B cell (primary cell): ENCODE results near the gene EOGT. TPM values are rescaled to one million over a fixed set of nuclear protein-coding genes. Genes with fewer than 3 reads are reported as not detected.

Experiments
- ATAC-seq: fragments of 200-7000 bp; cut with Tn5 transposase; one replicate; pipeline ENCODE4 v1.10.0; 2021; ENCODE audit warnings: low read depth, mild to moderate bottlenecking, moderate number of reproducible peaks, moderate library complexity
- CTCF ChIA-PET: fragments of 350-600 bp; sonication (Branson Sonifier 250); formaldehyde crosslinking; loops from one replicate; lab custom pipeline; 2021; ENCODE audit warnings: antibody characterized with exemption, inconsistent platforms; lab: Charles Lee
- POLR2A ChIA-PET: fragments of 350-600 bp; sonication (Branson Sonifier 250); formaldehyde crosslinking; loops from one replicate; lab custom pipeline; 2021; ENCODE audit warnings: antibody characterized with exemption; lab: Charles Lee
- DNase-seq: peaks from one replicate; pipeline ENCODE4 v3.0.0; 2013
- H2AFZ ChIP-seq: 2 replicates; pipeline ENCODE4 v1.6.1; 2012; ENCODE audit warnings: mild to moderate bottlenecking, low read depth, low read length; ENCODE audit not compliant: insufficient read depth, poor library complexity, severe bottlenecking
- H3K27ac ChIP-seq, 2 donors: 1 replicate in 1 of 2; 2 replicates in 1 of 2; pipeline ENCODE4 v1.5.1; 2012 to 2013; ENCODE audit warnings: low read length in 2 of 2, mild to moderate bottlenecking in 2 of 2, moderate library complexity in 1 of 2
- H3K27me3 ChIP-seq, 4 experiments: fragments of 200-600 bp in 1 of 4; sonication (generic) in 1 of 4; replicated peaks in 1 of 4; 1 replicate in 2 of 4; 2 replicates in 2 of 4; pipeline versions ENCODE4 v1.6.1 to v1.7.0; 2013 to 2016; ENCODE audit warnings: low read length in 3 of 4, mild to moderate bottlenecking in 2 of 4, mixed read lengths in 1 of 4, moderate library complexity in 1 of 4; ENCODE audit not compliant: insufficient read depth in 4 of 4, control insufficient read depth in 3 of 4; ENCODE audit errors: control extremely low read depth in 1 of 4
- H3K36me3 ChIP-seq, 2 experiments: replicated peaks in 1 of 2; 1 replicate in 1 of 2; 2 replicates in 1 of 2; pipeline versions ENCODE4 v1.6.1 to v1.7.1; 2013; ENCODE audit warnings: low read length in 1 of 2; ENCODE audit not compliant: insufficient read depth in 2 of 2, control insufficient read depth in 1 of 2; ENCODE audit errors: control extremely low read depth in 1 of 2, extremely low read depth in 1 of 2
- H3K4me1 ChIP-seq, 2 donors: fragments of 200-600 bp in 1 of 2; sonication (generic) in 1 of 2; 1 replicate in 1 of 2; 2 replicates in 1 of 2; pipeline versions ENCODE4 v1.5.1 to v1.6.1; 2013 to 2017; ENCODE audit warnings: low read length in 2 of 2; ENCODE audit not compliant: control insufficient read depth in 2 of 2, insufficient read depth in 2 of 2
- H3K4me2 ChIP-seq: replicated peaks from 2 replicates; pipeline ENCODE3; 2012; ENCODE audit warnings: mild to moderate bottlenecking, low read depth, low read length; ENCODE audit not compliant: poor library complexity, severe bottlenecking
- H3K4me3 ChIP-seq, 5 experiments: fragments of 200-600 bp in 1 of 5; sonication (generic) in 1 of 5; 1 replicate in 3 of 5; 2 replicates in 2 of 5; pipeline versions ENCODE4 v1.5.1 to v1.7.0; 2011 to 2016; ENCODE audit warnings: low read length in 4 of 5, mild to moderate bottlenecking in 4 of 5, low read depth in 2 of 5, control low read depth in 1 of 5, moderate library complexity in 1 of 5; ENCODE audit not compliant: insufficient read depth in 1 of 5; ENCODE audit errors: control extremely low read depth in 1 of 5, extremely low read depth in 1 of 5
- H3K79me2 ChIP-seq: fragments of 200-600 bp; sonication (generic); one replicate; pipeline ENCODE4 v1.6.0; 2016; ENCODE audit warnings: low read length; ENCODE audit not compliant: control insufficient read depth, insufficient read depth
- H3K9ac ChIP-seq: fragments of 200-600 bp; sonication (generic); 2 replicates; pipeline ENCODE4 v1.6.1; 2017; ENCODE audit warnings: mild to moderate bottlenecking, low read length, moderate library complexity
- H3K9me3 ChIP-seq, 3 donors: one replicate each; pipeline versions ENCODE4 v1.6.1 to v1.7.1; 2013; ENCODE audit warnings: low read length in 2 of 3; ENCODE audit not compliant: control insufficient read depth in 2 of 3, insufficient read depth in 1 of 3; ENCODE audit errors: control extremely low read depth in 1 of 3
- H4K20me1 ChIP-seq: 2 replicates; pipeline ENCODE4 v1.6.0; 2012; ENCODE audit warnings: mild to moderate bottlenecking, low read length; ENCODE audit not compliant: insufficient read depth, control insufficient read depth, poor library complexity, severe bottlenecking
- H3K27ac Mint-ChIP-seq: one replicate; pipeline ENCODE4 v1.8.0; 2021; ENCODE audit warnings: mixed read lengths
- H3K27me3 Mint-ChIP-seq: one replicate; pipeline ENCODE4 v1.8.0; 2021; ENCODE audit warnings: mixed read lengths
- H3K4me1 Mint-ChIP-seq: one replicate; pipeline ENCODE4 v1.8.0; 2021; ENCODE audit warnings: mixed read lengths
- H3K4me3 Mint-ChIP-seq: one replicate; pipeline ENCODE4 v1.8.0; 2021; ENCODE audit warnings: mixed read lengths
- H3K9me3 Mint-ChIP-seq: one replicate; pipeline ENCODE4 v1.8.0; 2022; ENCODE audit warnings: mixed read lengths; ENCODE audit not compliant: insufficient read depth
- CTCF ChIP-seq: fragments of 200-600 bp; IDR thresholded peaks from one replicate; pipeline ENCODE4 v1.8.0; 2022; ENCODE audit warnings: antibody characterized with exemption, mild to moderate bottlenecking
- EZH2 ChIP-seq: IDR thresholded peaks from 2 replicates; pipeline ENCODE4 v1.6.1; 2012; ENCODE audit warnings: borderline replicate concordance, low read depth, mild to moderate bottlenecking, moderate library complexity, low read length; ENCODE audit not compliant: insufficient read depth, poor library complexity, severe bottlenecking
- WGBS: methylation state at CpG from one replicate; pipeline ENCODE4 v1.1.5; 2013; ENCODE audit warnings: missing lambda C conversion rate; ENCODE audit not compliant: insufficient coverage; 5-methylcytosine and 5-hydroxymethylcytosine counted together
- intact Hi-C: fragments of 100-400 bp; cut with micrococcal nuclease; formaldehyde crosslinking; loops from one replicate; pipeline ENCODE4 v1.10.0; 2022
- polyA plus RNA-seq: library from polyadenylated mRNA; depleted of rRNA; stranded (reverse); fragments of >200 nt; gene quantifications from 2 replicates; pipeline ENCODE4 v1.2.3, GENCODE V29; 2012
- total RNA-seq, 2 donors: library from RNA; stranded (reverse); fragments of 120-200 nt in 1 of 2; gene quantifications; 1 replicate in 1 of 2; 2 replicates in 1 of 2; pipeline versions ENCODE4 v1.2.3 to v1.2.4, GENCODE V29; 2013 to 2022

EOGT gene
- total and polyA plus RNA-seq, 2 donors (not counting 1 experiment from before 2014, with no cell fraction given), result 1.7 to 15.5 TPM

DNA sequence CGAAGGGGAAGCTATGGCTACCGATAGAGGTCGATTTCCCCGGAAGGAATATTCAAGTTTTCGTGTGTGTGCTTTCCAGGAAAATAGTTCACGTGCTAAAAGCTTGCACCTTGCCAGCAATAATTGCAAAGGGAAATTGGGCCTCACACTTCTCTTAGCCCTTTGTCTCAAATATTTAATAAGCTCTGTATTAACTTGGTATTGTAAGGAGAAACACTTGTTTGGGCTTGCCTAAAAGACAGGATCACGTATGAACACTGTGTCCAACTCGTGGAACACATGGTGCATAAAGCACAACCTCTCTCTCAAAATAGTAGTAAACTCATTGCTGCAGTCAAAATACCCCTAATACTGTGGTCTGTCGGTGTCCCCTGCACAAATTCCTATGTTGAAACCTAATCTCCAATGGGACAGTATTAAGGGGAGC, 39.0 kb upstream of the EOGT start:
- Histone ChIP-seq H3K36me3 (peaks cover 10 to 33% of the 10 kb centered on the region in 2 experiments), H2AFZ (peak overlapping the region; percentile 81), H3K4me2 (peak overlapping the region; percentile 77), H3K9me3 (no peaks in the 10 kb centered on the region), H4K20me1 (peaks cover 22% of the 10 kb centered on the region), H3K9ac (peak overlapping the region; percentile 92), H3K27me3 (no peaks in the 10 kb centered on the region), H3K4me1 (peaks cover 13 to 27% of the 10 kb centered on the region in 2 donors), H3K27ac (peak overlapping the region; percentile 92), H3K4me3 (peak overlapping the region; percentile 86 to 96 (median 90)), H3K79me2 (peaks cover 56% of the 10 kb centered on the region)
- intact Hi-C loops, result loop anchor here (1.0 to 2.0 kb wide), 3 partner anchors 28 to 40 kb away; partner anchors contain the start of genes ARL6IP5, EOGT and UBA3
- ChIA-PET CTCF (interaction anchor here (0.5 to 2.9 kb wide), 8 partner anchors 23 to 310 kb away, joined by 4 to 20 read pairs (median 6); partner anchors contain the start of genes ARL6IP5 and EOGT), POLR2A (interaction anchor here (0.8 to 1.7 kb wide), 5 partner anchors 27 to 39 kb away, joined by 4 to 9 read pairs (median 7); partner anchors contain the start of gene ARL6IP5)
- TF ChIP-seq EZH2, result no peak
- no peak for TF ChIP-seq CTCF
- no peaks in the 10 kb centered on the region for H3K9me3 Mint-ChIP-seq
- peak overlapping the region; percentile 96 for H3K27ac Mint-ChIP-seq
- peak overlapping the region; percentile 94 for H3K4me3 Mint-ChIP-seq
- DNase-seq (no peak), ATAC-seq (peak; percentile 1)
- H3K27me3 Mint-ChIP-seq, result no peaks in the 10 kb centered on the region
- WGBS, result 3% methylated on average over 5 of the region's 9 CpGs
- H3K4me1 Mint-ChIP-seq, result peaks cover 46% of the 10 kb centered on the region
